SJSA1 (cell line): ENCODE measurements around the gene SEC14L5. TPM values are rescaled to one million over a fixed set of nuclear protein-coding genes. Genes with fewer than 3 reads are reported as not detected.
A peak's percentile ranks its signal among the peaks of the same experiment; 100 is the strongest.

Experiments used
- DNase-seq, 2 experiments: peaks; one replicate each; pipeline ENCODE4 v3.0.0-alpha.2; 2015 to 2020; ENCODE audit warnings: low spot score in 2 of 2, low read depth in 1 of 2
- H3K27ac ChIP-seq: fragments of 250-450 bp; sonication (Bioruptor Pico); 2 replicates; pipeline ENCODE4 v1.5.1; 2020; ENCODE audit warnings: mild to moderate bottlenecking, moderate library complexity
- H3K27me3 ChIP-seq: fragments of 250-450 bp; sonication (Bioruptor Pico); replicated peaks from 2 replicates; pipeline ENCODE4 v1.5.1; 2020; ENCODE audit warnings: mild to moderate bottlenecking, moderate library complexity
- H3K36me3 ChIP-seq: fragments of 250-450 bp; sonication (Bioruptor Pico); 2 replicates; pipeline ENCODE4 v1.5.1; 2020; ENCODE audit warnings: mild to moderate bottlenecking
- H3K4me1 ChIP-seq: fragments of 250-450 bp; sonication (Bioruptor Pico); replicated peaks from 2 replicates; pipeline ENCODE4 v1.6.1; 2021; ENCODE audit warnings: mild to moderate bottlenecking
- H3K4me3 ChIP-seq: fragments of 250-450 bp; sonication (Bioruptor Pico); 2 replicates; pipeline ENCODE4 v1.5.1; 2020; ENCODE audit warnings: mild to moderate bottlenecking
- H3K9me3 ChIP-seq: fragments of 250-450 bp; sonication (Bioruptor Pico); replicated peaks from 2 replicates; pipeline ENCODE4 v1.5.1; 2020; ENCODE audit warnings: mild to moderate bottlenecking
- total RNA-seq: library from RNA; depleted of rRNA; stranded (reverse); fragments of >200 nt; shearing (Covaris generic); gene quantifications from 2 replicates; pipeline ENCODE4 v1.2.3, GENCODE V29; 2014; rRNA removed

Gene SEC14L5
- not detected in 2 replicates for total RNA-seq

- Histone ChIP-seq H3K4me3 (peak within 1 kb of the TSS; percentile 42), H3K27ac (no peak within 1 kb of the TSS), H3K9me3 (no peaks in the 10 kb centered on the region), H3K27me3 (peaks cover 11% of the 10 kb centered on the region), H3K4me1 (peaks cover 18% of the 10 kb centered on the region), H3K36me3 (no peaks in the 10 kb centered on the region)
- peak; percentile 81 to 98 for DNase-seq
Observed at GRCh38 chr16:4957720-4958509, at the start of gene SEC14L5. SEC14L5 (plus strand) TSS chr16:4958330; CDS start chr16:4959324, 994 bp downstream.

DNA sequence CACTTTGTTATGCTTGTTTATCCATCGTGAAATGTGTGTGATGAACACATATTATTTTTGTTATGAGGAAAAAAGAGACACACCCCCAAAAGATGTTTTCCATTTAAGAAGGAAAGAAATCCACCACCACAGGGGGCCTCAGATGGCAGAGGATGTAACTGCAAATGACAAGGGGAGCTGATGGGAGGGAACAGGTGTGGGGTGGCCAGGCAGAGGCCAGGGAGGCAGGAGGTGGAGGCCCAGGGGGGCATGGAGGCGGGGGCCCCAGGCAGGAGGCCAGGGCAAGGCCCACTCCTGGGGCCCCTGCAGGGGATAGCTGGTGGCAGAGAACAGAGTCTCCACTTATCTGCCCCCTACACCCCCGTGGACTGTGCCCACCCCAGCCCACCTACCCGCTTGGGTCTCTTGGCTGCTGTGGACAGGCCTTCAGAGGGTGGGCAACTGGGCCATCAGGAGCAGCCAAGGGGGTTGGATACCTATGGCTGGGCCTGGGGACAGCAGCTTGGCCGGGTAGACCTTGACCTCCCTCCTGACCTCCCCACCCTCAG, 49.2 kb upstream of the SEC14L5 start:
- Histone ChIP-seq H3K4me1 (no peaks in the 10 kb centered on the region), H3K27me3 (no peaks in the 10 kb centered on the region), H3K27ac (no peak overlapping the region), H3K9me3 (no peaks in the 10 kb centered on the region), H3K36me3 (no peaks in the 10 kb centered on the region), H3K4me3 (no peak overlapping the region)
- DNase-seq, result no peak

DNA sequence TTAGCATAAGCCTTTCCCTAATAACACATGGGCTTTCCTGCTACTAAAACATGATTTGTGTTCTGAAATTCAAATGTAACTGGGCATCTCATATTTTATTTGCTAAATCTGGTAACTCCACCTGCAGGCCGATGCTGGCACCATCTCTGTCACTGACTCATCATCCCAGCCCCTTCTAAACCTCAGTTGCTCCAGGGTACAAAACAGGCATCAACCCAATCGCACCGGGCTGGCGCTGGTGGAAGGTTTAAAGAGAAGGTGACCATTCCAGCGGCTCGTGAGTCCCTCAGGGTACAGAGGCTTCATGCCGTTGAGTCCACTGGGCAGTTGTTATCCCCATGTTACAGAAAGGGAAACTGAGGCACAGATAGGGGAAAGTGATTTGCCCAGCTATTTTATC, 48.3 kb upstream of the SEC14L5 start:
- no peaks in the 10 kb centered on the region for H3K27me3 ChIP-seq
- no peaks in the 10 kb centered on the region for H3K36me3 ChIP-seq
- H3K4me1 ChIP-seq, result no peaks in the 10 kb centered on the region
- no peak overlapping the region for H3K4me3 ChIP-seq
- no peak for DNase-seq
- H3K27ac ChIP-seq, result no peak overlapping the region
- H3K9me3 ChIP-seq, result no peaks in the 10 kb centered on the region

DNA sequence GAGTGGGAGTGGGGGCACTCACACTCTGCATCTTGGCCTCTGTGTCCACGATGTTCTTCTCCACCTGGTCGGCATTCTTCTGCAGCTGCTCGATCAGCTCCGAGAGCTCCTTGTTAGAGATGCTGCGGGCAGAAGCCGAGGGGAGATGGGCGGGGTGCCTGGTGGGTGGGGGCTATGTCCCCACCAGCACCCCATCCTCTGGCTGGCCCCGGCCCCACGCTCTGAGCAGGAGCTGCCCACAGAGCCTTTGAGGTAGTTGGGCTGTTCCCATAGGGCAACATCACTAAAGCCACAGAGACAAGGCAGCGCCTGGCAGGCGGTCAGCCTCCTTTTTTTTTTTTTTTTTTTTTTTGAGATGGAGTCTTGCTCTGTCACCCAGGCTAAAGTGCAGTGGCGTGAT, 47.3 kb upstream of the SEC14L5 start:
- H3K4me3 ChIP-seq, result no peak overlapping the region
- H3K27ac ChIP-seq, result no peak overlapping the region
- H3K4me1 ChIP-seq, result no peaks in the 10 kb centered on the region
- no peak for DNase-seq
- no peaks in the 10 kb centered on the region for H3K9me3 ChIP-seq
- no peaks in the 10 kb centered on the region for H3K27me3 ChIP-seq
- H3K36me3 ChIP-seq, result no peaks in the 10 kb centered on the region

GRCh38 chr16:4911970-4912386, 46.2 kb upstream of the SEC14L5 start:
- Histone ChIP-seq H3K4me3 (no peak overlapping the region), H3K27ac (no peak overlapping the region), H3K9me3 (no peaks in the 10 kb centered on the region), H3K36me3 (no peaks in the 10 kb centered on the region), H3K27me3 (no peaks in the 10 kb centered on the region), H3K4me1 (no peaks in the 10 kb centered on the region)
- no peak for DNase-seq

DNA sequence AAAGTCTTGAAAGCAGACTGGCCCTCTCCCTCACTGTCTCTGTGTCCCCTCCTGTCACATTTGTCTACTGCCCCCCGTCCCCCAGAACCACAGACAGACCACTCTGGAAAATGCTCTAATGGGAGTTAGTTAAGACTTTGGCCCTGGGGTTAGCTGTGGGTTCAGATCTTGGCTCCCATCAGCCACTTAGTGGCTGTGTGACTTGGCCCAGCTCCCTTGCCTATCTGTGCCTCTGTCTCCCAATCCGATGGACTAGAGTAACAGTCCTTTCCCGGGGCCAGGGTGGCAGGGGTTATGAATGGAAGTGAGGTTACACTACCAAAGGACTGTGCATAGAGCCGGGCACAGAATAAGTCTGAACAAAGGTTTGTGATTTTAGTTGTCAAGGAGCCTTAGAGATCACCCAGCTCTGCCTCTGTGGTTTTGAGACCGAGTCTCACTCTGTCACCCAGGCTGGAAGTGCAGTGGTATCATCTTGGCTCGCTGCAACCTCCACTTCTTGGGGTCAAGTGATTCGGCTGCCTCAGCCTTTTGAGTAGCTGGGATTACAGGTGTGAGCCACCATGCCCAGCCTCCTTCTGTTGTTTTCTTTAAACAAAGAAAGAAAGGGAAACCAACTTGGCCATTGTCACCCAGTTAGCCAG, 44.9 kb upstream of the SEC14L5 start:
- H3K27ac ChIP-seq, result no peak overlapping the region
- no peaks in the 10 kb centered on the region for H3K36me3 ChIP-seq
- no peaks in the 10 kb centered on the region for H3K27me3 ChIP-seq
- H3K9me3 ChIP-seq, result no peaks in the 10 kb centered on the region
- no peak for DNase-seq
- no peaks in the 10 kb centered on the region; the same call in 1 of the 2 replicates for H3K4me1 ChIP-seq
- no peak overlapping the region for H3K4me3 ChIP-seq

GRCh38 chr16:4913774-4914525, 44.2 kb upstream of the SEC14L5 start:
- no peak for DNase-seq
- H3K27me3 ChIP-seq, result no peaks in the 10 kb centered on the region

DNA sequence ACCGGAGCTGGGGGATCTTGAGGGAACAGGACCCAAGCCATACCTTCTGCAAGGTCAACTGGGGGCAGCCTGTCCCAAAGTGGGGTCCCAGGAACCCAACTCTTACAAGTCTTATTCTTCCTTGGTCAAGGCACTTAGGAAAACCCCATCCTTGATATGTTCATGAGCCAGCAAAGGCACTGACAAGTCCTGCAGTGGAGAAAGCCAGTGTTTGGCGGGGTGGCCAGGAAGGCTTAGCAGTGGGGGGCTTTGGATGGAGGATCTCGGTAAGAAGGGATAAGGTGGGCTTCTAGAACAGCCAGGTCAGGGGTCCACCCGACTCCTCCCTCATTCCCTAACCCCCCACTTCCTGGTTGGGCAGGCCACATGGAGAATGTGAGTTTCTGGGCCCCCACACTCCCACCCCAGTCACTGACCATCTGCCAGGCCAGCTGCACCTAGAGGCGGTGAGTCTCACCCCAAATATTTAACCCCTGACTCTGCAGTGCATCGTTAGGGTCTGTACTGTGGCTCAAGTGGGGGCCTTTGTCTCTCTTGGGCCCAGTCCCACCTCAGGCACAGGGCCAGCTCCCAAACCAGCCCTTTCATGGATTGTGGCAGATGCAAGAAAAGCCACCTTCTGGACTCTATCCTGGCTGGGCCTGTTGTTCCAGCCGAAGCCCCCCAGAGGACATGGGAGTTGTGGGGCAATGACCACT, 43.5 kb upstream of the SEC14L5 start:
- Histone ChIP-seq H3K4me1 (no peaks in the 10 kb centered on the region; the same call in 1 of the 2 replicates), H3K4me3 (no peak overlapping the region), H3K27me3 (no peaks in the 10 kb centered on the region), H3K27ac (no peak overlapping the region), H3K9me3 (no peaks in the 10 kb centered on the region), H3K36me3 (no peaks in the 10 kb centered on the region)
- no peak for DNase-seq

More at GRCh38 chr16:4913774-4914525, 44.2 kb upstream of the SEC14L5 start:
- Histone ChIP-seq H3K36me3 (no peaks in the 10 kb centered on the region), H3K9me3 (no peaks in the 10 kb centered on the region), H3K4me1 (no peaks in the 10 kb centered on the region; the same call in 1 of the 2 replicates), H3K27ac (no peak overlapping the region), H3K4me3 (no peak overlapping the region)

- Histone ChIP-seq H3K27me3 (no peaks in the 10 kb centered on the region), H3K9me3 (no peaks in the 10 kb centered on the region), H3K4me1 (no peaks in the 10 kb centered on the region; the same call in 1 of the 2 replicates), H3K27ac (no peak overlapping the region), H3K36me3 (no peaks in the 10 kb centered on the region), H3K4me3 (no peak overlapping the region)
- DNase-seq, result no peak
Observed at GRCh38 chr16:4915226-4915761, 42.8 kb upstream of the SEC14L5 start.

- DNase-seq, result no peak
- H3K9me3 ChIP-seq, result no peaks in the 10 kb centered on the region
Observed at GRCh38 chr16:4917117-4917516, 41.0 kb upstream of the SEC14L5 start.

GRCh38 chr16:4918781-4919251, 39.3 kb upstream of the SEC14L5 start:
- Histone ChIP-seq H3K27ac (no peak overlapping the region), H3K27me3 (no peaks in the 10 kb centered on the region), H3K36me3 (no peaks in the 10 kb centered on the region), H3K4me1 (no peaks in the 10 kb centered on the region; the same call in 1 of the 2 replicates), H3K4me3 (no peak overlapping the region), H3K9me3 (no peaks in the 10 kb centered on the region)
- no peak for DNase-seq

More at GRCh38 chr16:4917117-4917516, 41.0 kb upstream of the SEC14L5 start:
- H3K27me3 ChIP-seq, result no peaks in the 10 kb centered on the region
- no peaks in the 10 kb centered on the region for H3K36me3 ChIP-seq
- no peak overlapping the region for H3K4me3 ChIP-seq
- no peaks in the 10 kb centered on the region; the same call in 1 of the 2 replicates for H3K4me1 ChIP-seq
- H3K27ac ChIP-seq, result no peak overlapping the region

DNA sequence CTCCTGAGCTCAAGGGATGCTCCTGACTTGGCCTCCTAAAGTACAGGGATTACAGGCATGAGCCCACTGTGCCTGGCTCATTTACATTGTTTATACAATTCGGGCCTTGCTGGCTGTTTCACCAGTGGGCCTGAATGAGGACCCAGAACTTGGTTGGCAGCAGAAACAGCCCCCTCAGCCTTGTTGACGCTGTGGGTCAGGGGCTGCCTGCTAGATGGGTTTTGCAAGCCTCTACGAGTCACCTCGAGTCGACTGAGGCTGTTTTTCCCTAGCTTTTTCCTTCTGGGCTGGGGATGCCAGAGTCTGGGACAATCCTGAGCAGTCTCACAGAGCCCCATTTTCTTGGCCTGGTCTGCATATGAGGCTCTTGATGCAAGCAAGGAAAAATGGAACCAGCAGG, 37.3 kb upstream of the SEC14L5 start:
- H3K4me1 ChIP-seq, result no peaks in the 10 kb centered on the region; the same call in 1 of the 2 replicates
- H3K27me3 ChIP-seq, result no peaks in the 10 kb centered on the region
- H3K27ac ChIP-seq, result no peak overlapping the region
- no peak for DNase-seq
- H3K4me3 ChIP-seq, result no peak overlapping the region
- H3K9me3 ChIP-seq, result no peaks in the 10 kb centered on the region
- no peaks in the 10 kb centered on the region for H3K36me3 ChIP-seq
